H1 (cell line): Measurements from ENCODE around the gene CYP2W1. TPM values are rescaled to one million over a fixed set of nuclear protein-coding genes. Genes with fewer than 3 reads are reported as not detected.
A peak's percentile ranks its signal among the peaks of the same experiment; 100 is the strongest.

Experiments used
- CTCF ChIA-PET: fragments of 300-600 bp; sonication (Branson Sonifier 250); formaldehyde crosslinking; loops from one replicate; lab custom pipeline; 2021; ENCODE audit not compliant: partially characterized antibody; lab: Charles Lee
- POLR2A ChIA-PET: fragments of 300-600 bp; sonication (Branson Sonifier 250); formaldehyde crosslinking; loops from one replicate; lab custom pipeline; 2021; ENCODE audit warnings: inconsistent platforms; ENCODE audit not compliant: partially characterized antibody; lab: Charles Lee
- DNase-seq, 2 experiments: peaks; one replicate each; pipeline versions ENCODE4 v3.0.0 to v3.0.0-alpha.2; 2010 to 2022; ENCODE audit warnings: low spot score in 2 of 2, low read depth in 1 of 2, mixed read lengths in 1 of 2
- FAIRE-seq: peaks from 2 replicates; lab custom pipeline; 2011; peaks lifted over from hg19 to GRCh38; lab: Jason Lieb, UNC
- H2AFZ ChIP-seq: 2 replicates; pipeline ENCODE4 v1.8.1; 2012; ENCODE audit warnings: low read length, inconsistent platforms
- H2AK5ac ChIP-seq: 2 replicates; pipeline ENCODE4 v1.6.1; 2013; ENCODE audit warnings: low read depth, low read length
- H2BK120ac ChIP-seq: replicated peaks from 2 replicates; pipeline ENCODE3; 2013; ENCODE audit warnings: low read depth, low read length, inconsistent platforms
- H2BK12ac ChIP-seq: 2 replicates; pipeline ENCODE4 v1.6.1; 2013; ENCODE audit warnings: low read depth, low read length
- H2BK15ac ChIP-seq: 2 replicates; pipeline ENCODE4 v1.6.1; 2013; ENCODE audit warnings: low read length
- H2BK20ac ChIP-seq: 2 replicates; pipeline ENCODE4 v1.6.1; 2013; ENCODE audit warnings: low read length
- H2BK5ac ChIP-seq: 2 replicates; pipeline ENCODE4 v1.6.1; 2013; ENCODE audit warnings: low read depth, low read length
- H3K14ac ChIP-seq: 2 replicates; pipeline ENCODE4 v1.6.1; 2013; ENCODE audit warnings: inconsistent platforms; ENCODE audit not compliant: insufficient read length
- H3K18ac ChIP-seq: 2 replicates; pipeline ENCODE4 v1.6.1; 2013; ENCODE audit warnings: low read length; ENCODE audit errors: extremely low read depth
- H3K23ac ChIP-seq: 2 replicates; pipeline ENCODE4 v1.6.1; 2013; ENCODE audit warnings: inconsistent platforms; ENCODE audit not compliant: insufficient read length
- H3K23me2 ChIP-seq: 2 replicates; pipeline ENCODE4 v1.6.1; 2013; ENCODE audit warnings: low read depth, low read length
- H3K27ac ChIP-seq: 2 replicates; pipeline ENCODE4 v1.6.1; 2011; ENCODE audit warnings: low read depth, low read length, inconsistent platforms
- H3K27me3 ChIP-seq, 4 experiments: replicated peaks in 1 of 4; 1 replicate in 1 of 4; 2 replicates in 3 of 4; pipeline versions ENCODE4 v1.6.1 to v1.8.1; 2011 to 2013; ENCODE audit warnings: low read length in 3 of 4, mild to moderate bottlenecking in 3 of 4, inconsistent platforms in 2 of 4, mixed read lengths in 2 of 4, moderate library complexity in 1 of 4; ENCODE audit not compliant: control insufficient read depth in 3 of 4, insufficient read depth in 3 of 4; ENCODE audit errors: extremely low read depth in 1 of 4
- H3K36me3 ChIP-seq, 4 experiments: 2 replicates each; pipeline versions ENCODE4 v1.6.1 to v1.8.1; 2011 to 2013; ENCODE audit warnings: mild to moderate bottlenecking in 4 of 4, low read length in 3 of 4, moderate library complexity in 2 of 4, control low read depth in 1 of 4, inconsistent platforms in 1 of 4; ENCODE audit not compliant: insufficient read depth in 4 of 4, control insufficient read depth in 2 of 4
- H3K4ac ChIP-seq: replicated peaks from 2 replicates; pipeline ENCODE3; 2013; ENCODE audit warnings: low read length, low read depth, mixed read lengths, inconsistent platforms; ENCODE audit not compliant: insufficient read length
- H3K4me1 ChIP-seq, 4 experiments: replicated peaks in 1 of 4; 1 replicate in 1 of 4; 2 replicates in 3 of 4; pipeline versions ENCODE4 v1.6.1 to v1.8.1; 2011 to 2013; ENCODE audit warnings: low read length in 3 of 4, inconsistent platforms in 2 of 4, mixed read lengths in 1 of 4; ENCODE audit not compliant: insufficient read depth in 4 of 4, control insufficient read depth in 3 of 4
- H3K4me2 ChIP-seq, 2 experiments: 2 replicates each; pipeline versions ENCODE4 v1.6.1 to v1.8.1; 2011 to 2013; ENCODE audit warnings: low read depth in 2 of 2, low read length in 2 of 2, control low read depth in 1 of 2, inconsistent platforms in 1 of 2, mild to moderate bottlenecking in 1 of 2; ENCODE audit not compliant: insufficient read depth in 1 of 2
- H3K4me3 ChIP-seq, 4 experiments: fragments of 200-600, 300-600 bp in 1 of 4; sonication (generic), shearing (Covaris generic), sonication (Bioruptor Twin) in 1 of 4; 2 replicates each; pipeline versions ENCODE4 v1.5.1 to v1.8.1; 2011 to 2016; ENCODE audit warnings: low read length in 4 of 4, low read depth in 3 of 4, control low read depth in 2 of 4, inconsistent platforms in 2 of 4, mild to moderate bottlenecking in 2 of 4, mixed read lengths in 1 of 4, moderate library complexity in 1 of 4; ENCODE audit not compliant: insufficient read depth in 2 of 4; ENCODE audit errors: extremely low read depth in 1 of 4
- H3K56ac ChIP-seq: replicated peaks from 2 replicates; pipeline ENCODE3; 2013; ENCODE audit warnings: low read depth, mild to moderate bottlenecking, mixed read lengths, low read length, inconsistent platforms; ENCODE audit not compliant: insufficient read length
- H3K79me1 ChIP-seq: 2 replicates; pipeline ENCODE4 v1.6.1; 2013; ENCODE audit warnings: low read depth, low read length, control low read depth
- H3K79me2 ChIP-seq, 2 experiments: 2 replicates each; pipeline versions ENCODE4 v1.6.1 to v1.8.1; 2012 to 2013; ENCODE audit warnings: low read length in 2 of 2, mild to moderate bottlenecking in 2 of 2, inconsistent platforms in 1 of 2; ENCODE audit not compliant: insufficient read depth in 2 of 2, control insufficient read depth in 1 of 2
- H3K9ac ChIP-seq, 4 experiments: replicated peaks in 1 of 4; 1 replicate in 1 of 4; 2 replicates in 3 of 4; pipeline versions ENCODE4 v1.6.1 to v1.8.1; 2011 to 2013; ENCODE audit warnings: low read depth in 3 of 4, low read length in 3 of 4, control low read depth in 2 of 4, mild to moderate bottlenecking in 2 of 4, moderate library complexity in 2 of 4, inconsistent platforms in 1 of 4; ENCODE audit errors: extremely low read depth in 1 of 4
- H3K9me3 ChIP-seq, 2 experiments: 2 replicates each; pipeline versions ENCODE4 v1.6.1 to v1.8.1; 2012 to 2013; ENCODE audit warnings: mild to moderate bottlenecking in 2 of 2, moderate library complexity in 2 of 2, control low read depth in 1 of 2, inconsistent platforms in 1 of 2, low read depth in 1 of 2, low read length in 1 of 2, mixed read lengths in 1 of 2; ENCODE audit not compliant: insufficient read depth in 2 of 2
- H4K20me1 ChIP-seq, 2 experiments: replicated peaks in 1 of 2; 2 replicates each; pipeline versions ENCODE3 to v1.8.1; 2011 to 2013; ENCODE audit warnings: inconsistent platforms in 2 of 2, low read length in 2 of 2, mild to moderate bottlenecking in 1 of 2; ENCODE audit not compliant: insufficient read depth in 2 of 2, control insufficient read depth in 1 of 2
- H4K5ac ChIP-seq: 2 replicates; pipeline ENCODE4 v1.6.1; 2013; ENCODE audit warnings: low read length, low read depth, mixed read lengths, inconsistent platforms; ENCODE audit not compliant: insufficient read length
- H4K8ac ChIP-seq: 2 replicates; pipeline ENCODE4 v1.8.0; 2013; ENCODE audit warnings: mild to moderate bottlenecking, moderate library complexity, low read length, inconsistent platforms; ENCODE audit not compliant: insufficient read depth; ENCODE audit errors: extremely low read depth
- H4K91ac ChIP-seq: replicated peaks from 2 replicates; pipeline ENCODE3; 2013; ENCODE audit warnings: low read length, mixed read lengths, inconsistent platforms; ENCODE audit not compliant: insufficient read length
- ASH2L ChIP-seq: fragments of 200-600, 300-600 bp; sonication (generic); IDR thresholded peaks from one replicate; pipeline ENCODE4 v1.7.1; 2017; ENCODE audit warnings: low read length
- CEBPB ChIP-seq: IDR thresholded peaks from 2 replicates; pipeline ENCODE4 v1.6.1; 2012; ENCODE audit warnings: low read depth, low read length
- GABPA ChIP-seq: IDR thresholded peaks from 2 replicates; pipeline ENCODE4 v1.6.1; 2011; ENCODE audit warnings: mild to moderate bottlenecking, low read length, moderate library complexity, borderline replicate concordance; ENCODE audit not compliant: insufficient read depth
- KDM5A ChIP-seq: fragments of 200-600 bp; IDR thresholded peaks from 2 replicates; pipeline ENCODE4 v1.7.1; 2012; ENCODE audit warnings: mild to moderate bottlenecking, low read length, inconsistent platforms, mixed read lengths
- MAFK ChIP-seq: IDR thresholded peaks from 2 replicates; pipeline ENCODE4 v1.6.1; 2012; ENCODE audit warnings: low read depth, mild to moderate bottlenecking, improper control_type of control experiment, low read length
- RAD21 ChIP-seq, 2 experiments: IDR thresholded peaks in 1 of 2; conservative IDR thresholded peaks in 1 of 2; 2 replicates each; pipeline ENCODE4 v1.6.1; 2011; ENCODE audit warnings: low read depth in 2 of 2, low read length in 2 of 2, improper control_type of control experiment in 1 of 2, inconsistent platforms in 1 of 2, mild to moderate bottlenecking in 1 of 2, moderate library complexity in 1 of 2
- RFX5 ChIP-seq: IDR thresholded peaks from 2 replicates; pipeline ENCODE4 v1.6.1; 2011; ENCODE audit warnings: low read depth, low read length, improper control_type of control experiment, borderline replicate concordance
- RXRA ChIP-seq: IDR thresholded peaks from 2 replicates; pipeline ENCODE4 v1.6.1; 2011; ENCODE audit warnings: low read depth, mild to moderate bottlenecking, low read length, moderate library complexity; ENCODE audit not compliant: insufficient read depth
- SIX5 ChIP-seq: IDR thresholded peaks from 2 replicates; pipeline ENCODE4 v1.6.1; 2011; ENCODE audit warnings: mild to moderate bottlenecking, low read depth, low read length
- SUZ12 ChIP-seq: fragments of 200-600 bp; sonication (generic); IDR thresholded peaks from 2 replicates; pipeline ENCODE4 v1.6.1; 2012; ENCODE audit warnings: mild to moderate bottlenecking, inconsistent platforms, low read length, moderate library complexity, mixed read lengths
- WGBS, 2 experiments: shearing (Covaris generic) in 1 of 2; methylation state at CpG; one replicate each; pipeline versions ENCODE4 v1.1.6 to v1.1.7; 2013 to 2015; ENCODE audit warnings: low lambda C conversion rate in 2 of 2, mixed read lengths in 2 of 2, inconsistent platforms in 1 of 2, low coverage in 1 of 2, missing lambda C conversion rate in 1 of 2; ENCODE audit not compliant: insufficient replicate concordance in 2 of 2, insufficient coverage in 1 of 2, insufficient read length in 1 of 2; ENCODE audit errors: extremely low coverage in 1 of 2, missing lambda C conversion rate in 1 of 2; 5-methylcytosine and 5-hydroxymethylcytosine counted together
- polyA plus RNA-seq, 7 experiments: library from polyadenylated mRNA; depleted of rRNA in 3 of 7; stranded (reverse) in 5 of 7; unstranded in 2 of 7; fragments of >200 nt in 5 of 7; fragments of 200-250 nt in 2 of 7; gene quantifications; 1 replicate in 5 of 7; 2 replicates in 1 of 7; 4 replicates in 1 of 7; pipeline versions ENCODE4 v1.2.1 to v1.2.3, GENCODE V29; 2011 to 2013; ENCODE audit warnings: missing spikeins in 2 of 7, mixed read lengths in 2 of 7
- total RNA-seq: library from RNA; stranded (reverse); fragmentation: NEBNext Ultra II Directional; extraction: Animal tissue kit (Norgen Biotek cat#: 25700); gene quantifications from 2 replicates; pipeline ENCODE4 v1.2.1, GENCODE V29; 2021
- TF ChIP-seq, protein P1 (sequence below): IDR thresholded peaks from 2 replicates; pipeline ENCODE4 v1.6.1; 2012; ENCODE audit warnings: inconsistent platforms

CYP2W1 gene
- total and polyA plus RNA-seq, 2 of the 8 experiments (the other 6 are each of a cell fraction or from before 2014, with no cell fraction given): not detected

DNA sequence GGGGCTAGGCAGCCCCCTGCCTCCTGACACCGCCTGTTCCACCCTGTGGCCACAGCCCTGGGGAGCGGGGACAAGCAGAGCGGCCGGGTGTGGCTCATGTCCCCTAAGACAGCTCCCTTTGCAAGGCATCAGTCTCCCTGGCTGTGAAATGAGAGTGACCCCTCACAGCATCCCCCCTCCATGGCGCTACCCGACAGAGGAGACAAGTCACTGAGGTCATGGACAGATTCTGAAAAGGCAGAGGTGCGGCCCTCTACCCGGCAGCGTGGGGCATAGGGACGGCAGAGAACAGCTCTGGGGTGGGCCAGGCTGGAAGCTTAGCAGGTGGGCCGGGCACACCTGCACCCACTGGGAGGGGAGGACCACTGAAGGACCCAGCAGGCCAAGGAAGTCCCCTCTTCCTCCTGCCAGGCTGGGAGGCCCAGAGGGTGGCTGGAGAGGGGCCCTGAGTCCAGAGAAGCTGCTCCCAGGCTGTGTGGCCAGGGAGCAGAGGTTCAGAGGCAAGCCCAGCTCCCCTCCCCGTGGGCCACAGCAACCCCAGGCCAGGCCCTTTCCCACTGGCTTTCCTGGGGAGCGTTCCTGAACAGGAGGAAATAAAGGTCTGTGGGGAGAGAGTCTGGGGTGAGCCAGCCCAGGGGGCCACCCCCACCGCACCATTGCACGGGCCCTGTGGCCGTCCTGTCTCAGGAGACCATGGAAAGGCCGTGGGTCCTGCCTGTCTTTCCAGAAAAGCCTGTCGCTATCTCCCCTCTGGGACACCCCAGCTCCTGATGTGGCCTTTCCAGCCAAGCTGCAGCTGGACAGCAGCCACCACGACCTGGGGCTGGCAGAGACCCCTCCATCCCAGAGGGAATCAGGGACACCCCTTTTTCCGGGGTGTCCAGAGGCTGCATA, 30.2 kb upstream of the CYP2W1 start:
- Histone ChIP-seq H3K4me2 (peak overlapping the region; percentile 56 to 76; a peak in 2 of 4 replicates), H3K9ac (no peak overlapping the region)
- no peak for TF ChIP-seq SUZ12
- TF ChIP-seq RAD21 (IDR thresholded peaks at IDR 0.05 in 1 of 2, conservative IDR thresholded peaks at IDR 0.05 in 1 of 2; ENCODE audit: low read depth in 2 of 2, low read length in 2 of 2): no peak
- TF ChIP-seq SIX5: no peak
- TF ChIP-seq KDM5A: no peak
- TF ChIP-seq MAFK: no peak
- no peak for TF ChIP-seq CEBPB
- TF ChIP-seq RXRA: no peak
- no peak for TF ChIP-seq RFX5
- no peak for TF ChIP-seq GABPA
- TF ChIP-seq ASH2L: no peak
- TF ChIP-seq, protein P1, sequence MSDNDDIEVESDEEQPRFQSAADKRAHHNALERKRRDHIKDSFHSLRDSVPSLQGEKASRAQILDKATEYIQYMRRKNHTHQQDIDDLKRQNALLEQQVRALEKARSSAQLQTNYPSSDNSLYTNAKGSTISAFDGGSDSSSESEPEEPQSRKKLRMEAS: no peak

More for the DNA sequence above, 30.2 kb upstream of the CYP2W1 start:
- Histone ChIP-seq H3K14ac (no peak overlapping the region), H3K23ac (no peak overlapping the region), H3K27ac (no peak overlapping the region), H2AFZ (no peak overlapping the region), H4K5ac (no peak overlapping the region), H3K4me3 (peak overlapping the region in 1 of 4 experiments; percentile 62; a peak in 3 of 8 replicates), H3K18ac (no peak overlapping the region), H2BK20ac (no peak overlapping the region), H4K20me1 (no peaks in the 10 kb centered on the region), H4K8ac (0 out of 2 replicates have a peak overlapping the region, but pooled peaks have one; percentile 6), H2AK5ac (no peak overlapping the region), H2BK5ac (peak overlapping the region; percentile 44; the same call in 1 of the 2 replicates), H3K56ac (no peak overlapping the region), H3K4me1 (peaks cover 0 to 17% (median 8%) of the 10 kb centered on the region in 4 experiments; a peak in 5 of 7 replicates), H3K27me3 (peaks cover 2 to 26% (median 19%) of the 10 kb centered on the region in 4 experiments; a peak in 6 of 7 replicates), H2BK120ac (no peak overlapping the region), H3K36me3 (no peaks in the 10 kb centered on the region), H3K79me1 (no peaks in the 10 kb centered on the region), H4K91ac (no peak overlapping the region), H3K23me2 (peaks cover 4% of the 10 kb centered on the region; the same call in 1 of the 2 replicates), H2BK12ac (peak overlapping the region; percentile 17; the same call in 1 of the 2 replicates), H3K4ac (no peak overlapping the region), H2BK15ac (no peak overlapping the region), H3K9me3 (peaks cover 0 to 3% of the 10 kb centered on the region in 2 experiments; a peak in 1 of 4 replicates), H3K79me2 (no peaks in the 10 kb centered on the region)
- no peak for DNase-seq
- CTCF ChIA-PET: interaction anchor here (0.8 to 1.9 kb wide), 11 partner anchors 12 to 231 kb away, joined by 3 to 12 read pairs (median 4); no protein-coding TSS in a partner anchor
- WGBS, 2 experiments: 86% methylated on average over 19 of the region's 20 CpGs; no CpG with 5 or more reads in 1 of the 2 experiments
- FAIRE-seq: no peak
- POLR2A ChIA-PET: interaction anchor here (1.1 to 1.4 kb wide), 3 partner anchors 22 to 55 kb away, joined by 3 read pairs; partner anchors contain the start of gene COX19
